Retinal pigment epithelial cell (primary cell): ENCODE data around the gene ADD1.

Experiments
- DNase-seq: peaks from one replicate; pipeline ENCODE4 v3.0.0-alpha.2; 2010; ENCODE audit warnings: low read depth
- H3K4me3 ChIP-seq: 2 replicates; pipeline ENCODE4 v1.5.1; 2011; ENCODE audit warnings: mild to moderate bottlenecking, low read length, control low read depth, moderate library complexity
- TF ChIP-seq, protein P1 (sequence below): conservative IDR thresholded peaks from 2 replicates; pipeline ENCODE4 v1.5.1; 2011; ENCODE audit warnings: low read depth, low read length, control low read depth, inconsistent platforms

The ADD1 gene

DNA sequence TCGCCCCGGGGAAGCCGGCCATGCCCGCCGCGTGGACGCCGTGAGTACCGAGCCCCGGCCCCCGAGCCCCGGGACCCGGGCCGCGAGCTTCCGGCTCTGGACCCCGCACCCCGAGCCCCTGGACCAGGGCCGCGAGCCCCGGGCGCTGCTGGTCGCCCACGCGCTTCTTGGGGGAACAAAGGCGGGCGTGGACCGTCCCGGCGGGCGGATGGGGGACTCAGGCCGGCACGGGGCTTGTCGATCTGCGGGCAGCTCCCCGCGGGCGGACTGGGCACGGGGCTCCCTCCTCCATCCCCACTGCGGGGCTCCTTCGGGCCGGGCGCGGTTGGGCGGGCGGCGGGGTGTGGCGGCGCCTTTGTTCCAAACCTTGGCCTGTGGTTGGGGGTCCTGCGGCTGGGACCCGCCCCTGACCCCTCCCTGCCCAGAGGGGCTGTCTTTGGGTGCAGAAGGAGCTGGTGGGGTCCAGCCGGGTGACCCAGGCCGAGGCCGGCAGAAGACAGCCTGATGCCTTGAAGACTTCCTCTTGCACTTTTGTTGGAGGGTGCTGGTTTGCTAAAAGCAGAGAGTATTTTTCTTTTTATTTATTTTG lies 25.2 kb upstream of the ADD1 start:
- TF ChIP-seq, protein P1, sequence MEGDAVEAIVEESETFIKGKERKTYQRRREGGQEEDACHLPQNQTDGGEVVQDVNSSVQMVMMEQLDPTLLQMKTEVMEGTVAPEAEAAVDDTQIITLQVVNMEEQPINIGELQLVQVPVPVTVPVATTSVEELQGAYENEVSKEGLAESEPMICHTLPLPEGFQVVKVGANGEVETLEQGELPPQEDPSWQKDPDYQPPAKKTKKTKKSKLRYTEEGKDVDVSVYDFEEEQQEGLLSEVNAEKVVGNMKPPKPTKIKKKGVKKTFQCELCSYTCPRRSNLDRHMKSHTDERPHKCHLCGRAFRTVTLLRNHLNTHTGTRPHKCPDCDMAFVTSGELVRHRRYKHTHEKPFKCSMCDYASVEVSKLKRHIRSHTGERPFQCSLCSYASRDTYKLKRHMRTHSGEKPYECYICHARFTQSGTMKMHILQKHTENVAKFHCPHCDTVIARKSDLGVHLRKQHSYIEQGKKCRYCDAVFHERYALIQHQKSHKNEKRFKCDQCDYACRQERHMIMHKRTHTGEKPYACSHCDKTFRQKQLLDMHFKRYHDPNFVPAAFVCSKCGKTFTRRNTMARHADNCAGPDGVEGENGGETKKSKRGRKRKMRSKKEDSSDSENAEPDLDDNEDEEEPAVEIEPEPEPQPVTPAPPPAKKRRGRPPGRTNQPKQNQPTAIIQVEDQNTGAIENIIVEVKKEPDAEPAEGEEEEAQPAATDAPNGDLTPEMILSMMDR = no peak
- no peak for DNase-seq
- H3K4me3 ChIP-seq = peak overlapping the region; percentile 62

DNA sequence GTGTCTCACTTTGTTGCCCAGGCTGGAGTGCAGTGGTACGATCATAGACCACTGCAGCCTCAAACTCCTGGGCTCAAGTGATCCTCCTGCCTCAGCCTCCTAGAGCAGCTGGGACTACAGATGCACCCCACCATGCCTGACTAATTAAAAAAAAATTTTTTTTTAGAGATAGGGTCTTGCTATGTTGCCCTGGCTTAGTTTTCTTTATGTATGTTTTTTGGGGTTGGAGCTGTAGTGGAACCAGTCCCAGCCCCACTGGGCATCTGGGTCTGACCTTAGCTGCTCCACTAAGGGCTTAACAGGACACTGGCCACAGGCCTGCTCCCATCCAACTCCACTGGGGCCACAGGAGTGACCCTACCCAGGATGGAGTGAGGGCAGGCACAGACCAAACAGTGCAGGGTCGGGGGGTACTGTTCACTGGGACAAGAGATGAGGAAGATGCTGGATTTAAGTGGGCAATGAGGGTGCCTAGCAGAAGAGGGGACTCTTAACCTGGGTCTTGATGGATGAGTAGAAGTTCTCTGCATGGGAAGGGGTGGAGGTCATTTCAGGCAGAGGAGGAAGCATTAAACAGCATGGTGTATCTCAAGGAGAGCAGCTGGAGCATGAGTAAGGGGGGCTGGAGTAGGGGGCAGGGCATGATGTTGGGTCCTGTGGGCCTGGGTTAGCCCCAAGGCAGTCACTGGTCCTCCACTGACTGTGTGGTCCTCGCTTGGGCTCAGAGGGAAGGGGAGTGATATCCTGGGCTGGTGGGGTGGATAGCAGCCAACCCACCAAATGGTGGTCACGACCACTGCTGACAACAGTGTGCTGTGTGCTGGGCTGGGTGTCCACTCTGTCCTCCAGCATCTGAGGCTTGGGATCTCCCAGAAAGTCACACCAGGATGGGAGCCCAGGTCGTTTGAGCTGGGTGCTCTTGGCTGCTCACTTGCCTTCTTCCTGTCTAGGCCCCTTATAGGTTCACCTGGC lies 24.1 kb upstream of the ADD1 start:
- H3K4me3 ChIP-seq = peak overlapping the region; percentile 62
- no peak for DNase-seq
- TF ChIP-seq, protein P1 = no peak

DNA sequence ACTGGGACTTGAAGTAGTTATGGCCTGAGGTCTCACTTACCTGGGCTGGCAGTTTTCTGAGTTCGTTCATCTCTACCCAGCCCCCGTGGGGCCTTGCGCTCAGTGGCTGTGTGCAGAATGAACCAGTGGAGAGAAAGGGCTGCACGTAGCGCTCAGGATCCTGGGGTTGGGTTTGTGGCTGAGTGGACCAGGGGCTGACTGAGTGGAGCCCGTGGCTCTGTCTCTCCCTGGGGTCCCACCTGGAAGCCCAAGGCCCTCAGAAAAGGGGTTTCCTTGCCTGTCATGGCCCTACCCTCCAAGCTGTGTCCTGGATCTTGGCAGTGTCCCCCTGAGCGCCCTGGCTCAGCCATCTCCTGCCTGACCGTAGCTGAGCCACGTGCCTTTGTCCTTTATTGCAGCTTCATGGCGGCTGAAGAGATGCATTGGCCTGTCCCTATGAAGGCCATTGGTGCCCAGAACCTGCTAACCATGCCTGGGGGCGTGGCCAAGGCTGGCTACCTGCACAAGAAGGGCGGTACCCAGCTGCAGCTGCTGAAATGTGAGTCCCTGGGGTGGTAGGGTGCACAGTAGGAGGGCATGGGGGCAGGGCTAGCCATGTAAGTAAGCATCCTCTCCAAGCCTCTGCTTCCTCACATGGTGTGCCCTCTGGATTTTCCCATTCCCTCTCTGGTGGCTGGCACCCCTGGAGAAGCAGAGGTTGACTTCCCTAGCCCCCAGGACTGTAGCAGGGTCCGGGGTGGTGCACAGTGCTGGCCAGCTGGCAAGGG lies 23.2 kb upstream of the ADD1 start:
- H3K4me3 ChIP-seq = no peak overlapping the region
- TF ChIP-seq, protein P1 = no peak
- no peak for DNase-seq

DNA sequence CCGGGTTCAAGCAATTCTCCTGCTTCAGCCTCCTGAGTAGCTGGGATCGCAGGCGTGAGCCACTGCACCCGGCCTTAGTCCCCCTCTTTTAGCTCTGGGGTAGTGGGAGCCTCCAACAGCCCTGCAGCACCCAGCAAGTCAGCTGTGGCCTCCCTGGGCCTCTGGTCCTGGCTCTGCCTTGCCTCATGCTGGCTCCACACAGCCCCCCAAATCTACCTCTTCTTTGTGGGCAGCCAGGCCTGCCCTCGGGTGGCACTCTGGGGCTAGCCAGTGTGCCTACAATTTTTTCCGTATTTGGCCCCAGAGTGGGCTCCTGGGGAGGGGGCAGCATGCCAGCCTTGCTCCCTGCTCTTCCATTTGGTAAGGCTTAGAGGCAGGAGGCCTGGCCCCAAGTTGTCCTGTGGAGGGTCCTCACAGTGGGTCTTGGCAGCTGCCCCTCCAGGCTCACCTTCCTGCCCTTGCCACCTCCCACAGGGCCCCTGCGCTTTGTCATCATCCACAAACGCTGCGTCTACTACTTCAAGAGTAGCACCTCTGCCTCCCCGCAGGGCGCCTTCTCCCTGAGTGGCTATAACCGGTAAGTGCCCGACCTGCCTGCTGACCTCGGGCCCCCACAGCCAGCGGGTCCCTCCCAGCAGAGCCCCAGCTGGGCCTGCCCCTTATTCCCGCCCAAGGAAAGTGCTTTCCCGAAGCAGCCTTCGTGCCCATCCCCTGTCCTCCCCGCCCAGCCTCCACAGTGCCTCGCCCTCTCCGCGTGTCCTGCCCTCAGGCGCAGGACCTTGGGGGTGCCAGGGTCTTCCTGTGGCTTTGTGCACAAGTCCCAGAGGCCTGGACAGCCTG lies 21.0 kb upstream of the ADD1 start:
- DNase-seq = no peak
- TF ChIP-seq, protein P1 = no peak
- H3K4me3 ChIP-seq = no peak overlapping the region

DNA sequence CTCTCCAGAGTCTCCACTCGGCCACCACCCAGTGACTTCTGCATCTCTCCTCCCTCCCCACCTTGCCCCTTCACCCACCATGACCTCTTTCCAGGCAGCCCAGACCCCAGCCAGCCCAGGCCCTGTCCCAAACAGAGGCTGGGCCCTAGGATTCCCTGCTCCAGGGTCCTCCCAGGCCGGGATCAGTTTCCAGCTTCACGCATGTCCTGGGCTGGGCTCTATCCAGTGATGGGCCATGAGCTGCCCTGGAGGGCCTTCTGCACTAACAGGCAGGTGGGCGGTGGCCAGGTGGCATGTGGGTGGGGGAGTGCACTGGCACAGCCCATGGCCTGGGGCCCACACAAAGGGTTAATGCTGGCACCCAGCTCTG lies 20.4 kb upstream of the ADD1 start:
- no peak overlapping the region for H3K4me3 ChIP-seq
- TF ChIP-seq, protein P1 = no peak
- no peak for DNase-seq

DNA sequence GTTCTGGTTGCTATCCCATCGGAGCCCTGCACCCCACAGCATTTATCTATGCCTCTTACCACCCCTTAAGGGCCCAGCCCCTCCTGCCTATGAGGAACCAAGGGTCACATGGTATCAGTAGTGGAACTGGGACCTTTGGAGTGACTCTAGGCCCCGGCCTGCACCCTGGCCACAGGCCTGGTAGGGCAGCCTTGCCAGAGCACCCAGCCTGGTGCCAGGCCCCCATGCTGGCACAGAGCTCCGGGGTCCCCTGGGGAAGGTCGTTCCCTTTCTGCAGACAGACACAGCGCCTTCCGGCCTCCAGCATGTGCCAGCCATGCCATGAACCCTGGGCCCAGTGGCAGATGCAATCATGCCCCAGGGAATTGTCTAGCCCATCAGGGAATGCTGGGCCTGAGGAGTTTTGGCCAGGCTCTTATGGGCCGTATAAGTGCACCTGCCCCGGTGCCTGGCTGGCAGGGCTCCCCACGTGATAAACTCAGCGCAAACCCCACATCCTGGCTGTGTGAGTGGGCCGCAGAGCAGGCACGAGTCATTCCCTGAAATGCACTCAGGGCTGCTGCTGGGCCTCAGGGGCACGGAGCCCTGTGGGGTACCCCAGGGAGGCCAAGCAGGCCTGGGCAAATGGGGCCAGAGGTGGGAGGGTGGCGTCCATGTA lies 19.8 kb upstream of the ADD1 start:
- no peak for DNase-seq
- TF ChIP-seq, protein P1 = no peak
- H3K4me3 ChIP-seq = no peak overlapping the region
